ENCODE data around the gene KRT33A. TPM values are rescaled to one million over a fixed set of nuclear protein-coding genes. Genes with fewer than 3 reads are reported as not detected.

Gene KRT33A
- total and polyA plus RNA-seq, 10 donors = not detected

GRCh38 chr17:41391535-41391934 is 40.9 kb upstream of the KRT33A start:
- no peak for TF ChIP-seq CTCF (IDR thresholded peaks at IDR 0.05 in 8 of 11, conservative IDR thresholded peaks at IDR 0.05 in 3 of 11)
- TF ChIP-seq POLR2A (IDR thresholded peaks at IDR 0.05) = no peak
- no peak for TF ChIP-seq POLR2AphosphoS5 (IDR thresholded peaks at IDR 0.05)
- H3K4me1 ChIP-seq = no peaks in the 10 kb centered on the region
- WGBS, 5 donors = 65 to 72% (median 69%) methylated on average over 2 of the region's 2 CpGs
- peaks cover 0 to 15% (median 12%) of the 10 kb centered on the region in 8 donors for H3K9me3 ChIP-seq
- H3K27me3 ChIP-seq (replicated peaks in 1 of 7) = peaks cover 0 to 17% (median 0%) of the 10 kb centered on the region in 7 donors
- H3K4me3 ChIP-seq = no peak overlapping the region
- no peak overlapping the region for H3K27ac ChIP-seq
- no peak for DNase-seq
- H3K36me3 ChIP-seq = no peaks in the 10 kb centered on the region
- intact Hi-C loops (cut with DNase I; ENCODE audit: low total_unique reads) = no loop called here

DNA sequence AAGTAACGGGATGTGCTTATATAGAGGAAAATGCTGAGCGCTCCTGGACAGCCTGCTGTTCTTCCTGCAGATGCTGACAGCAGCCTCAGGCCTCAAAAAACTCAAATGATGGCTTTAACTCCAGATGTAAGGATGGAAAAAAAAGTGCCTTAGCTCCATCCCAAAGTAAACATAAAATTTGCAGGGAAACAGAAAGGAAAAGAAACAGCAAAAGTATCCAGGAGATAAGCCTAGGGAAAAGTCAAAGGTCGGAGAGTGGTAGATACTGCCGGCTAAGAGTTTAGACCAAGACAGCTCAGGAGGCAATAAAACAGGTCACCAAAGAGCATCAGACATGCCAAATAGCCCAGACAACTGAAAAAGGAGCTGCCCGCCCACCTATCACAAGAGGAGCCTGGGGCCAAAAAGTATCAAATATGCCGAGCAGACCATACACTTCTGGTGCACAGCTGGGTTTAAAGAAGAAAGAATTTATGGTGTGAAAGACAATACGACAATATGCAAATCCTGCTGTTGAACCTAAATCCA is 39.8 kb upstream of the KRT33A start:
- H3K36me3 ChIP-seq = no peaks in the 10 kb centered on the region
- H3K4me3 ChIP-seq = no peak overlapping the region
- H3K4me1 ChIP-seq = no peaks in the 10 kb centered on the region
- peaks cover 0 to 20% (median 0%) of the 10 kb centered on the region in 7 donors for H3K27me3 ChIP-seq (replicated peaks in 1 of 7)
- H3K9me3 ChIP-seq = peaks cover 0 to 26% (median 22%) of the 10 kb centered on the region in 8 donors
- TF ChIP-seq CTCF (IDR thresholded peaks at IDR 0.05 in 8 of 11, conservative IDR thresholded peaks at IDR 0.05 in 3 of 11) = no peak
- TF ChIP-seq POLR2AphosphoS5 (IDR thresholded peaks at IDR 0.05) = no peak
- no peak for TF ChIP-seq POLR2A (IDR thresholded peaks at IDR 0.05)
- no peak overlapping the region for H3K27ac ChIP-seq
- DNase-seq = no peak
- intact Hi-C loops (cut with DNase I; ENCODE audit: low total_unique reads) = no loop called here
- WGBS, 5 donors = 63 to 70% (median 68%) methylated on average over 7 of the region's 7 CpGs

DNA sequence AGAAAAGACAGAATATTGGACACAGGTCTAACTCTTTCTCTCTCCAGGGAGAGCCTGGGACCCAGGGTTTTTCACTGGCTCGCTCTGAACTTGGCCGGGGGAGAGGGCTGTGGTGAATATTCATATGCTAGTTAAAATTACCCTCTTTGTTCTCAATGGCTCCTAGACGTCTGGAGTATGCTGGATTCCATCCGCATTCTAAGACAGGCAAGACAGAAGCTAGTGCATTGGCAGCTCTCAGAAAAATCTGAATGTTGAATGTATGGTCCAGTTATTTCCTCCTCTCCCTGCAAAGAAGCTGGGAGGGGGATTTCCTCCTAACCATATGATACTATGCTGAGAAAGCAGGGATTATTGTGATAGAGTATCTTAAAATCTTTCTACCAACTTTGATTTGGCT is 37.0 kb upstream of the KRT33A start:
- Histone ChIP-seq H3K36me3 (no peaks in the 10 kb centered on the region), H3K27me3 (replicated peaks in 1 of 7) (peaks cover 0 to 26% (median 0%) of the 10 kb centered on the region in 7 donors), H3K27ac (no peak overlapping the region), H3K4me1 (no peaks in the 10 kb centered on the region), H3K4me3 (no peak overlapping the region), H3K9me3 (peaks cover 0 to 28% (median 23%) of the 10 kb centered on the region in 8 donors)
- WGBS, 5 donors = 78 to 89% (median 83%) methylated on average over 4 of the region's 4 CpGs
- no peak for TF ChIP-seq POLR2AphosphoS5 (IDR thresholded peaks at IDR 0.05)
- TF ChIP-seq POLR2A (IDR thresholded peaks at IDR 0.05) = no peak
- intact Hi-C loops (cut with DNase I; ENCODE audit: low total_unique reads) = no loop called here
- no peak for DNase-seq

GRCh38 chr17:41386227-41386626 is 35.6 kb upstream of the KRT33A start:
- intact Hi-C loops (cut with DNase I; ENCODE audit: low total_unique reads) = no loop called here
- H3K9me3 ChIP-seq = peaks cover 0 to 28% (median 23%) of the 10 kb centered on the region in 8 donors
- H3K4me3 ChIP-seq = no peak overlapping the region
- H3K27ac ChIP-seq = no peak overlapping the region
- TF ChIP-seq POLR2A (IDR thresholded peaks at IDR 0.05) = no peak
- TF ChIP-seq POLR2AphosphoS5 (IDR thresholded peaks at IDR 0.05) = no peak
- TF ChIP-seq CTCF (IDR thresholded peaks at IDR 0.05 in 8 of 11, conservative IDR thresholded peaks at IDR 0.05 in 3 of 11) = no peak
- no peaks in the 10 kb centered on the region for H3K36me3 ChIP-seq
- H3K27me3 ChIP-seq (replicated peaks in 1 of 7) = peaks cover 0 to 36% (median 0%) of the 10 kb centered on the region in 7 donors
- no peaks in the 10 kb centered on the region for H3K4me1 ChIP-seq
- DNase-seq = no peak
- 92 to 100% (median 95%) methylated on average over 1 of the region's 1 CpG for WGBS, 5 donors
